ENCODE results near the gene GYS2.

GYS2 gene

GRCh38 chr12:21526721-21527345 lies 77.8 kb downstream of the GYS2 start:
- H3K36me3 ChIP-seq (ENCODE audit: control insufficient read depth, insufficient read depth, low read length), result no peaks in the 10 kb centered on the region
- no peak for DNase-seq (ENCODE audit: extremely low read depth, insufficient read length)
- no peaks in the 10 kb centered on the region; the same call in 1 of the 2 replicates for H3K27me3 ChIP-seq (replicated peaks; ENCODE audit: control insufficient read depth, insufficient read depth, low read length)
- H3K4me3 ChIP-seq (replicated peaks; ENCODE audit: low read depth, low read length), result peak overlapping the region; percentile 76
- TF ChIP-seq, protein P1, sequence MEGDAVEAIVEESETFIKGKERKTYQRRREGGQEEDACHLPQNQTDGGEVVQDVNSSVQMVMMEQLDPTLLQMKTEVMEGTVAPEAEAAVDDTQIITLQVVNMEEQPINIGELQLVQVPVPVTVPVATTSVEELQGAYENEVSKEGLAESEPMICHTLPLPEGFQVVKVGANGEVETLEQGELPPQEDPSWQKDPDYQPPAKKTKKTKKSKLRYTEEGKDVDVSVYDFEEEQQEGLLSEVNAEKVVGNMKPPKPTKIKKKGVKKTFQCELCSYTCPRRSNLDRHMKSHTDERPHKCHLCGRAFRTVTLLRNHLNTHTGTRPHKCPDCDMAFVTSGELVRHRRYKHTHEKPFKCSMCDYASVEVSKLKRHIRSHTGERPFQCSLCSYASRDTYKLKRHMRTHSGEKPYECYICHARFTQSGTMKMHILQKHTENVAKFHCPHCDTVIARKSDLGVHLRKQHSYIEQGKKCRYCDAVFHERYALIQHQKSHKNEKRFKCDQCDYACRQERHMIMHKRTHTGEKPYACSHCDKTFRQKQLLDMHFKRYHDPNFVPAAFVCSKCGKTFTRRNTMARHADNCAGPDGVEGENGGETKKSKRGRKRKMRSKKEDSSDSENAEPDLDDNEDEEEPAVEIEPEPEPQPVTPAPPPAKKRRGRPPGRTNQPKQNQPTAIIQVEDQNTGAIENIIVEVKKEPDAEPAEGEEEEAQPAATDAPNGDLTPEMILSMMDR (IDR thresholded peaks at IDR 0.05; ENCODE audit: insufficient read depth, low read length, poor library complexity, severe bottlenecking), result no peak

- H3K4me3 ChIP-seq (replicated peaks; ENCODE audit: low read depth, low read length), result no peak within 1 kb of the TSS; the same call in 1 of the 2 replicates
- H3K27me3 ChIP-seq (replicated peaks; ENCODE audit: control insufficient read depth, insufficient read depth, low read length), result no peaks in the 10 kb centered on the region; the same call in 1 of the 2 replicates
- DNase-seq (ENCODE audit: extremely low read depth, insufficient read length), result no peak
- TF ChIP-seq, protein P1 (IDR thresholded peaks at IDR 0.05; ENCODE audit: insufficient read depth, low read length, poor library complexity, severe bottlenecking), result no peak
- H3K36me3 ChIP-seq (ENCODE audit: control insufficient read depth, insufficient read depth, low read length), result no peaks in the 10 kb centered on the region
These were observed 78.6 kb downstream of the GYS2 start, which contains the start of gene SPX for GRCh38 chr12:21526053-21526452. Gene SPX (plus strand): TSS chr12:21526296. CDS start chr12:21526473, 177 bp downstream.

- TF ChIP-seq, protein P1 (IDR thresholded peaks at IDR 0.05; ENCODE audit: insufficient read depth, low read length, poor library complexity, severe bottlenecking), result no peak
- DNase-seq (ENCODE audit: extremely low read depth, insufficient read length), result no peak
- H3K4me3 ChIP-seq (replicated peaks; ENCODE audit: low read depth, low read length), result no peak overlapping the region
- no peaks in the 10 kb centered on the region for H3K36me3 ChIP-seq (ENCODE audit: control insufficient read depth, insufficient read depth, low read length)
- no peaks in the 10 kb centered on the region; the same call in 1 of the 2 replicates for H3K27me3 ChIP-seq (replicated peaks; ENCODE audit: control insufficient read depth, insufficient read depth, low read length)
These were observed 81.5 kb downstream of the GYS2 start for GRCh38 chr12:21523148-21523547.

- TF ChIP-seq, protein P1 (IDR thresholded peaks at IDR 0.05; ENCODE audit: insufficient read depth, low read length, poor library complexity, severe bottlenecking), result no peak
- DNase-seq (ENCODE audit: extremely low read depth, insufficient read length), result no peak
- Histone ChIP-seq H3K4me3 (replicated peaks; ENCODE audit: low read depth, low read length) (no peak overlapping the region), H3K27me3 (replicated peaks; ENCODE audit: control insufficient read depth, insufficient read depth, low read length) (no peaks in the 10 kb centered on the region), H3K36me3 (ENCODE audit: control insufficient read depth, insufficient read depth, low read length) (no peaks in the 10 kb centered on the region)
These were observed 83.1 kb downstream of the GYS2 start for GRCh38 chr12:21521541-21521940.

- TF ChIP-seq, protein P1 (IDR thresholded peaks at IDR 0.05; ENCODE audit: insufficient read depth, low read length, poor library complexity, severe bottlenecking), result no peak
- Histone ChIP-seq H3K27me3 (replicated peaks; ENCODE audit: control insufficient read depth, insufficient read depth, low read length) (no peaks in the 10 kb centered on the region), H3K36me3 (ENCODE audit: control insufficient read depth, insufficient read depth, low read length) (peaks cover 7% of the 10 kb centered on the region), H3K4me3 (replicated peaks; ENCODE audit: low read depth, low read length) (no peak overlapping the region)
- DNase-seq (ENCODE audit: extremely low read depth, insufficient read length), result no peak
These were observed 86.2 kb downstream of the GYS2 start for GRCh38 chr12:21518451-21518850.
